ENCODE data around the gene ACE2. TPM values are rescaled to one million over a fixed set of nuclear protein-coding genes. Genes with fewer than 3 reads are reported as not detected.

The ACE2 gene
- total RNA-seq, 1 donor from 2014 or later = not detected

DNA sequence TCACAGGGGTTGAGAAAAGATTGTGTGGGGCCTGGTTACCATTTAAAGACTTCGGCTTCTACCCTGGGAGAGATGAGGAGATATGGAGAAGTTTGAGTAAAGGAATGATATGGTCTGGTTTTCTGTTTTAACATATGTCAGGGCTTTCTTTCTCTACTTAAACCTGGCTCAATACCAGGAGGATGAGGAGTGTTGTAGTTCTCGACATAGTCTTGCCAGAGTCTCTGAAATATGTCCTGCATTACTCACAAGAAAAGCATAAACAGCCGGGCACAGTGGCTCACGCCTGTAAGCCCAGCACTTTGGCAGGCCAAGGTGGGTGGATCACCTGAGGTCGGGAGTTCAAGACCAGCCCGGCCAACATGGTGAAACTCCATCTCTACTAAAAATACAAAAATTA lies 16.4 kb upstream of the ACE2 start:
- H3K27ac ChIP-seq (ENCODE audit: low read depth, low read length) = no peak overlapping the region
- no peak overlapping the region for H3K4me3 ChIP-seq (ENCODE audit: low read length in 3 of 3)
- no peaks in the 10 kb centered on the region for H3K36me3 ChIP-seq (ENCODE audit: control insufficient read depth in 3 of 3, insufficient read depth in 3 of 3, low read length in 3 of 3)
- H3K27me3 ChIP-seq (ENCODE audit: control insufficient read depth in 3 of 3, insufficient read depth in 3 of 3, low read length in 3 of 3) = no peaks in the 10 kb centered on the region
- H3K9ac ChIP-seq (ENCODE audit: low read depth in 1 of 3, low read length in 3 of 3) = no peak overlapping the region
- no peaks in the 10 kb centered on the region for H3K9me3 ChIP-seq (ENCODE audit: control insufficient read depth in 3 of 3, low read length in 3 of 3)
- no peaks in the 10 kb centered on the region for H3K4me1 ChIP-seq (ENCODE audit: control insufficient read depth in 3 of 3, insufficient read depth in 3 of 3, low read length in 3 of 3)

DNA sequence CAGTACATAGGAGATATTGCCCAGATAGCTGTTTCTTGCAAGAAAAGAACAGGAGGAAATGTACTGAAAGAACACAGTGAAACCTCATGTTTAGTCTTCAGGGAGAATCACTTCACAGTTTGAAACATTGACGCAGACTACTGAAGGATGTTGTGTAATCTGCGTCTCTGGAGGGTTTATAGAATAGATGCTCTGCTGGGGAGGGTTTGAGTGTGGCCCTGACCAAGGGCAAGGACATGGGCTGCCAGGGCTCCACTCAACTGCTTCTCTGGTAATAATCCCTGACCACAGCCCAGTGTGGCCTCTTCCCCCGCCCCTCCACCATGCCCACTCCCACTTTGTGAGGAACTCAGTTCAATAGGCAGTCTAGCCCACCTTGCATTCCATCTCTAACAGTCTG lies 15.8 kb upstream of the ACE2 start:
- no peaks in the 10 kb centered on the region for H3K4me1 ChIP-seq (ENCODE audit: control insufficient read depth in 3 of 3, insufficient read depth in 3 of 3, low read length in 3 of 3)
- no peaks in the 10 kb centered on the region for H3K9me3 ChIP-seq (ENCODE audit: control insufficient read depth in 3 of 3, low read length in 3 of 3)
- no peak overlapping the region for H3K4me3 ChIP-seq (ENCODE audit: low read length in 3 of 3)
- H3K27ac ChIP-seq (ENCODE audit: low read depth, low read length) = no peak overlapping the region
- no peaks in the 10 kb centered on the region for H3K36me3 ChIP-seq (ENCODE audit: control insufficient read depth in 3 of 3, insufficient read depth in 3 of 3, low read length in 3 of 3)
- H3K9ac ChIP-seq (ENCODE audit: low read depth in 1 of 3, low read length in 3 of 3) = no peak overlapping the region
- H3K27me3 ChIP-seq (ENCODE audit: control insufficient read depth in 3 of 3, insufficient read depth in 3 of 3, low read length in 3 of 3) = no peaks in the 10 kb centered on the region

DNA sequence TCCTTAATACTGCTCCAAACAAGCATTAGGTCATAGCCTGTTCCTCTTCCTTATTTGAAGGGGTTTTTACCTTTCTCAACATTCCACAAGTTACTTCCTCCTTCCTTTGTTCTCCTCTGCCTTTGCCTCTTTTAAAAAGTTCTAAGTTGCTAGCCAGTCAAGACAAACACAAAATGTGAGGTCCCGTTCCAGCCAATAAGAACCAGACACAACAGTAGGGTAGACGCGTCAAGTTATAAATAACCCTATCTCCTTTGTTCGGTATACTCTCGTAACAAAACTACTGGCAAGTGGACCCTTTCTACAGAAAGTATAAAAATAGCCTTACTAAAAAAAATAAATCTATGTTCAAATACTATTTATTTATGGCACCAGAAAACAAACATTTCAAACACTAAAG lies 6.3 kb upstream of the ACE2 start:
- Histone ChIP-seq H3K27ac (ENCODE audit: low read depth, low read length) (no peak overlapping the region), H3K9me3 (ENCODE audit: control insufficient read depth in 3 of 3, low read length in 3 of 3) (no peaks in the 10 kb centered on the region), H3K4me3 (ENCODE audit: low read length in 3 of 3) (no peak overlapping the region)

DNA sequence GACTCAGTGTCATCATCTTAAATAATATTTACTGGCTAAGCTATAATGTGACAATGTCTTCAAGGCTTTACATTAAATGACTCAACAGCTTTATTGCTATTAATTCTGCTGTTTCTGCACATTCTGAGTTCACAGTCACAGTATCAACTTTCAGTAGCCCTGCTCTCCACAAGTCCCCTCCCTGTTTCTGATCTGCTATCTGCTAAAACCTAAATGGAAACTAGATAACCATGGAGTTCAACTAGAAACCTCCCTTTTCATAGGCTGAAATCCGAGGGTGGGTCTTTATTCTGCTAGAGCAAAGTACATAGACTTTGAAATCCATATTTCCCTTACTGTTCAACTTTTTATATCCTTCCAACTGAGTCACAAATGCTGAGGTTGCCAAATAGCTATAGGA lies 5.4 kb upstream of the ACE2 start:
- H3K9ac ChIP-seq (ENCODE audit: low read depth in 1 of 3, low read length in 3 of 3) = no peak overlapping the region
- no peak overlapping the region for H3K4me3 ChIP-seq (ENCODE audit: low read length in 3 of 3)
- H3K4me1 ChIP-seq (ENCODE audit: control insufficient read depth in 3 of 3, insufficient read depth in 3 of 3, low read length in 3 of 3) = no peaks in the 10 kb centered on the region
- H3K9me3 ChIP-seq (ENCODE audit: control insufficient read depth in 3 of 3, low read length in 3 of 3) = no peaks in the 10 kb centered on the region
- H3K27ac ChIP-seq (ENCODE audit: low read depth, low read length) = no peak overlapping the region
- no peaks in the 10 kb centered on the region for H3K36me3 ChIP-seq (ENCODE audit: control insufficient read depth in 3 of 3, insufficient read depth in 3 of 3, low read length in 3 of 3)
- H3K27me3 ChIP-seq (ENCODE audit: control insufficient read depth in 3 of 3, insufficient read depth in 3 of 3, low read length in 3 of 3) = peaks cover 0 to 5% (median 0%) of the 10 kb centered on the region in 3 donors

More for the DNA sequence above, 6.3 kb upstream of the ACE2 start:
- Histone ChIP-seq H3K4me1 (ENCODE audit: control insufficient read depth in 3 of 3, insufficient read depth in 3 of 3, low read length in 3 of 3) (no peaks in the 10 kb centered on the region), H3K36me3 (ENCODE audit: control insufficient read depth in 3 of 3, insufficient read depth in 3 of 3, low read length in 3 of 3) (no peaks in the 10 kb centered on the region), H3K9ac (ENCODE audit: low read depth in 1 of 3, low read length in 3 of 3) (no peak overlapping the region), H3K27me3 (ENCODE audit: control insufficient read depth in 3 of 3, insufficient read depth in 3 of 3, low read length in 3 of 3) (peaks cover 0 to 5% (median 0%) of the 10 kb centered on the region in 3 donors)

DNA sequence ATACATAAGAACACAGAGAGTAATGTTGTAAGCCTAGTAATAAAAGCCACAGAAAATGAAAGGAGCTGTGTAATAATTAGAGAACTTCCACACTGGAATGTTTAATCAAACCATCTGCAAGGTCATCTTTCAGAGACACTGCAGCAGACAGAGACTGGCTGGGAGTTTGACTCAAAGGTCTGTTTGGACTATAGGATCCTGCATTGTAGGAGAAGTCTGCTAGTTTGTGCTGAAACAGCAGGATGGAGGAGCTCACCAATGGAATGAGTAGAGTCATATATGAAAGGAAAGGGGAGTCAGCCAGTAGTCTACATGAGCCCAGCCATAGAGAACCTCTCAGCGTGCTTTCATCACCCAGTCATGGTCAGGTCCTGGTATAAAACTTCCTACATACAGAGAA lies 4.5 kb upstream of the ACE2 start:
- H3K4me3 ChIP-seq (ENCODE audit: low read length in 3 of 3) = no peak overlapping the region
- H3K4me1 ChIP-seq (ENCODE audit: control insufficient read depth in 3 of 3, insufficient read depth in 3 of 3, low read length in 3 of 3) = no peaks in the 10 kb centered on the region
- H3K9ac ChIP-seq (ENCODE audit: low read depth in 1 of 3, low read length in 3 of 3) = no peak overlapping the region
- H3K27me3 ChIP-seq (ENCODE audit: control insufficient read depth in 3 of 3, insufficient read depth in 3 of 3, low read length in 3 of 3) = peaks cover 0 to 5% (median 0%) of the 10 kb centered on the region in 3 donors
- H3K36me3 ChIP-seq (ENCODE audit: control insufficient read depth in 3 of 3, insufficient read depth in 3 of 3, low read length in 3 of 3) = no peaks in the 10 kb centered on the region
- H3K27ac ChIP-seq (ENCODE audit: low read depth, low read length) = no peak overlapping the region
- H3K9me3 ChIP-seq (ENCODE audit: control insufficient read depth in 3 of 3, low read length in 3 of 3) = no peaks in the 10 kb centered on the region

DNA sequence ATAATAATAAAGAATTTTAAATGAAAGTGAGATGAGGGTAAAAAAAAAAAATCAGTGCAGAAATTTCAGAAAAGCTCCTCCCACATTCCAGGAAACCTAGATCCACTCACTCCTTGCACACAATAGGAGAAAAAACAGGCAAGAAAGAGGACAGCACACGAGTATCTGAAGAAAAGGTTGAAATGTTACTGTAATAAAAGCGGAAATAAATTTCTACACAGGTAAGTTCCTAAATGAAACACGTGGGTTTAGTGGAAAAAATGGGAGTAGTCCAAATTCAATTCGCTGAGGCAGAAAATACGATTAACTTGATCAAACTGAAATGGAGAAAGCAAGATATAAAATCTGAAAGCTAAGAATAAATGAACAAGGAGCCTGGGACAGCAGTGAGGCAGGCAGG lies 2.0 kb upstream of the ACE2 start:
- Histone ChIP-seq H3K9me3 (ENCODE audit: control insufficient read depth in 3 of 3, low read length in 3 of 3) (no peaks in the 10 kb centered on the region), H3K4me1 (ENCODE audit: control insufficient read depth in 3 of 3, insufficient read depth in 3 of 3, low read length in 3 of 3) (no peaks in the 10 kb centered on the region), H3K4me3 (ENCODE audit: low read length in 3 of 3) (no peak overlapping the region), H3K27me3 (ENCODE audit: control insufficient read depth in 3 of 3, insufficient read depth in 3 of 3, low read length in 3 of 3) (peaks cover 0 to 5% (median 0%) of the 10 kb centered on the region in 3 donors), H3K36me3 (ENCODE audit: control insufficient read depth in 3 of 3, insufficient read depth in 3 of 3, low read length in 3 of 3) (no peaks in the 10 kb centered on the region), H3K9ac (ENCODE audit: low read depth in 1 of 3, low read length in 3 of 3) (no peak overlapping the region), H3K27ac (ENCODE audit: low read depth, low read length) (no peak overlapping the region)

DNA sequence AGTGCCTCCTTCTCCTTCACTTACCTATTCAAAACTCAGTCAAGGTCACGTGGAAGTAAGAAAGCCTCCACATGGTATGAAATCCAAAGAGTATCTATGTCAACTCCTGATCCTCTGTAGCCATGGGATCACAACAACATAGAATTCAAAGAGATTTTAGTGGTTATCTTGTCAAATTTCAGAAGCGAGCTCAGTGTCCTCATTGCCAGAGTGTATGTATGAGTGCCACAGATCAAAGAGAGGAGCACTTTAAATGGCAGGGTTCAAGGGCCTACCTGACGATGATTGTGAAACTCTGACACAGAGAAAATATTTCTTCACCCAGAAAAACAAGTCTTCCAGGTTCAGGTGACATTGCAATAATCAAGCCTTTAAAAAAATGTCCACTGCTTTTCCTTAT lies 1.2 kb upstream of the ACE2 start:
- Histone ChIP-seq H3K4me3 (ENCODE audit: low read length in 3 of 3) (no peak overlapping the region), H3K9me3 (ENCODE audit: control insufficient read depth in 3 of 3, low read length in 3 of 3) (no peaks in the 10 kb centered on the region), H3K36me3 (ENCODE audit: control insufficient read depth in 3 of 3, insufficient read depth in 3 of 3, low read length in 3 of 3) (no peaks in the 10 kb centered on the region), H3K27ac (ENCODE audit: low read depth, low read length) (no peak overlapping the region), H3K9ac (ENCODE audit: low read depth in 1 of 3, low read length in 3 of 3) (no peak overlapping the region), H3K27me3 (ENCODE audit: control insufficient read depth in 3 of 3, insufficient read depth in 3 of 3, low read length in 3 of 3) (peaks cover 0 to 5% (median 0%) of the 10 kb centered on the region in 3 donors), H3K4me1 (ENCODE audit: control insufficient read depth in 3 of 3, insufficient read depth in 3 of 3, low read length in 3 of 3) (no peaks in the 10 kb centered on the region)

DNA sequence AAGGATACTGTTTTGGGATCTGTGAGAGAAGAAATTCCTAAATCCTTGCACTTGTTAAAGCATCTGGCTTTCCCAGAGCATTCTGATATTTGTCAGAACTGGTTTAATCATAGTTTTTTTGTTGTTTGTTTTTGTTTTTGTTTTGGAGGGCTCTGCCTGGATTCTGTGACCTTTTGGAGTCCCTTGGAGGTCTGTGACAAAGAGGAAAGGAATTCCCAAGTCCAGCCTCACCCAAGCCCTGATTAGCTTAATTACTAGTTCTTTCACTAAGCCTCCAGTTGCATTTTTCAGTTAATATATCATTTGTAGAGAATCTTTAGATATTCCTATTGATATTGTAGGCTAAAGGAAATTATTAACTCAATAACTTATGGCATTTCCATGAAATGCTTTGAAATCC lies 711 bp downstream of the ACE2 start:
- no peaks in the 10 kb centered on the region for H3K4me1 ChIP-seq (ENCODE audit: control insufficient read depth in 3 of 3, insufficient read depth in 3 of 3, low read length in 3 of 3)
- peaks cover 0 to 2% (median 0%) of the 10 kb centered on the region in 3 donors for H3K27me3 ChIP-seq (ENCODE audit: control insufficient read depth in 3 of 3, insufficient read depth in 3 of 3, low read length in 3 of 3)
- no peak overlapping the region for H3K4me3 ChIP-seq (ENCODE audit: low read length in 3 of 3)
- H3K27ac ChIP-seq (ENCODE audit: low read depth, low read length) = no peak overlapping the region
- no peak overlapping the region for H3K9ac ChIP-seq (ENCODE audit: low read depth in 1 of 3, low read length in 3 of 3)
- H3K9me3 ChIP-seq (ENCODE audit: control insufficient read depth in 3 of 3, low read length in 3 of 3) = no peaks in the 10 kb centered on the region
- H3K36me3 ChIP-seq (ENCODE audit: control insufficient read depth in 3 of 3, insufficient read depth in 3 of 3, low read length in 3 of 3) = no peaks in the 10 kb centered on the region

DNA sequence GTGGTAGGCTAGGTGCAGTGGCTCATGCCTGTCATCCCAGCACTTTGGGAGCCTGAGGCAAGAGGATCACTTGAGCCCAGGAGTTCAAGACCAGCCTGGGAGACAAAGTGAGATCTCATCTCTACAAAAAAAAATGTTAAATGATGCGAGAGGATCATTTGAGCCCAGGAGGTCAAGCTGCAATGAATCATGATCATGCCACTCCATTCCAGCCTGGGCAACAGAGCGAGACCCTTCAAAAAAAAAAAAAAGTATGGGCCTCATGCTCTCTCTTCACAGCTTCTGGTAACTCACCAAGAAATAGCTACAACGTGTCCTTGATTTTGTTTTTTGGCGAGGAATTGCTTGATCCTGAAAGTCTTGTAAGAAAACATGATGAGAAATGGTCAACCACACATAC lies 1.3 kb downstream of the ACE2 start:
- no peak overlapping the region for H3K4me3 ChIP-seq (ENCODE audit: low read length in 3 of 3)
- no peak overlapping the region for H3K9ac ChIP-seq (ENCODE audit: low read depth in 1 of 3, low read length in 3 of 3)
- H3K4me1 ChIP-seq (ENCODE audit: control insufficient read depth in 3 of 3, insufficient read depth in 3 of 3, low read length in 3 of 3) = no peaks in the 10 kb centered on the region
- no peak overlapping the region for H3K27ac ChIP-seq (ENCODE audit: low read depth, low read length)
- H3K9me3 ChIP-seq (ENCODE audit: control insufficient read depth in 3 of 3, low read length in 3 of 3) = no peaks in the 10 kb centered on the region
- peaks cover 0 to 2% (median 0%) of the 10 kb centered on the region in 3 donors for H3K27me3 ChIP-seq (ENCODE audit: control insufficient read depth in 3 of 3, insufficient read depth in 3 of 3, low read length in 3 of 3)
- no peaks in the 10 kb centered on the region for H3K36me3 ChIP-seq (ENCODE audit: control insufficient read depth in 3 of 3, insufficient read depth in 3 of 3, low read length in 3 of 3)

DNA sequence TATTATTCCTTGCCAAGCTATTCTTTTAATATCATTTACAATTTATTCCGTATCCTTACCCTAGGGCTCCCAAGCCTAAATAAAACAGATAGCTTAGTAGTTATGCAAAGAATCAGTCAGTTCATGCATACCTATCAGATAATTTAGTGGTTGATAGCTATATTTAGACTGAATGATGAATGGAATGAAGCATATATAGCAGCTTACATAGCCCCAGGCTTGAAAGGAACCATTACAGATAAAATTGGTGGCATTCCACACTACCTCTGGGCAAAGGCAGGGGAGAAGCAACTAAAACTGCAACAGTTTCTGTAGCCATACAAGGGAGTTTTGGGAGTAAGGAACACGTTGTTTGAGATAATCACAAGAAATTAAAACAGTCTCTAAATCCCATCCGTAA lies 2.7 kb downstream of the ACE2 start:
- Histone ChIP-seq H3K4me3 (ENCODE audit: low read length in 3 of 3) (no peak overlapping the region), H3K27ac (ENCODE audit: low read depth, low read length) (no peak overlapping the region), H3K27me3 (ENCODE audit: control insufficient read depth in 3 of 3, insufficient read depth in 3 of 3, low read length in 3 of 3) (peaks cover 0 to 2% (median 0%) of the 10 kb centered on the region in 3 donors), H3K4me1 (ENCODE audit: control insufficient read depth in 3 of 3, insufficient read depth in 3 of 3, low read length in 3 of 3) (no peaks in the 10 kb centered on the region), H3K9me3 (ENCODE audit: control insufficient read depth in 3 of 3, low read length in 3 of 3) (no peaks in the 10 kb centered on the region), H3K9ac (ENCODE audit: low read depth in 1 of 3, low read length in 3 of 3) (no peak overlapping the region), H3K36me3 (ENCODE audit: control insufficient read depth in 3 of 3, insufficient read depth in 3 of 3, low read length in 3 of 3) (no peaks in the 10 kb centered on the region)

DNA sequence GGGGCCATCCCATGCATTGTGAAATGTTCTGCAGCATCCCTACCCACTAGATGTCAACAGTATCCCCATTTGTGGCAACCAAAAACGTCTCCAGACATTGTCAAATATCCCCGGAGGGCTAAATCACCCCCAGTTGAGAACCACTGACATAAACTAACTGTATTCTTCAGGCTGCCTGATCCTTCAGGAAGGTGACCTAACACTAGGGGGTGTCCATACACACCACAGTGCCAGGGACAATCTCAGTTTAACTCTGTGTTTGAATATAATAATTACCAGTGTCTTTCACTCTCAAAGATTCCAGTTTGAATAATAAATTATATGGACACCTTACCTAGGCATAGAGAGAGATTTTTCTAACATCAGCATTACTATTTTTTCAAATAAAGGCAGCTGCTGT lies 6.4 kb downstream of the ACE2 start:
- Histone ChIP-seq H3K4me3 (ENCODE audit: low read length in 3 of 3) (no peak overlapping the region), H3K27ac (ENCODE audit: low read depth, low read length) (no peak overlapping the region), H3K27me3 (ENCODE audit: control insufficient read depth in 3 of 3, insufficient read depth in 3 of 3, low read length in 3 of 3) (peaks cover 0 to 6% (median 0%) of the 10 kb centered on the region in 3 donors), H3K36me3 (ENCODE audit: control insufficient read depth in 3 of 3, insufficient read depth in 3 of 3, low read length in 3 of 3) (no peaks in the 10 kb centered on the region), H3K9ac (ENCODE audit: low read depth in 1 of 3, low read length in 3 of 3) (no peak overlapping the region), H3K4me1 (ENCODE audit: control insufficient read depth in 3 of 3, insufficient read depth in 3 of 3, low read length in 3 of 3) (no peaks in the 10 kb centered on the region), H3K9me3 (ENCODE audit: control insufficient read depth in 3 of 3, low read length in 3 of 3) (no peaks in the 10 kb centered on the region)

All from skeletal muscle tissue (tissue), 4 donors.